HG02885 (cell line): Measurements from ENCODE around the gene CAMK1G.

Experiments
- ATAC-seq: cut with Tn5 transposase; IDR thresholded peaks from one replicate; pipeline ENCODE4 v1.9.1; 2021; ENCODE audit warnings: mild to moderate bottlenecking; ENCODE audit not compliant: unreplicated experiment, poor library complexity

Gene CAMK1G

GRCh38 chr1:209617047-209617673 is 33.6 kb downstream of the CAMK1G start:
- no peak for ATAC-seq

- no peak for ATAC-seq
Measured at GRCh38 chr1:209617755-209618154, 34.2 kb downstream of the CAMK1G start.

GRCh38 chr1:209618291-209618690 is 34.8 kb downstream of the CAMK1G start:
- no peak for ATAC-seq

- no peak for ATAC-seq
Measured at GRCh38 chr1:209618756-209619420, 35.4 kb downstream of the CAMK1G start.

- no peak for ATAC-seq
Measured at GRCh38 chr1:209619696-209620486, 36.4 kb downstream of the CAMK1G start.

- no peak for ATAC-seq
Measured at GRCh38 chr1:209620487-209620884, 37.0 kb downstream of the CAMK1G start.

GRCh38 chr1:209621286-209621685 is 37.8 kb downstream of the CAMK1G start:
- ATAC-seq = no peak

GRCh38 chr1:209621741-209622655 is 38.5 kb downstream of the CAMK1G start:
- no peak for ATAC-seq

- ATAC-seq = no peak
Measured at GRCh38 chr1:209622841-209623829, 39.6 kb downstream of the CAMK1G start.

- ATAC-seq = no peak
Measured at GRCh38 chr1:209624558-209625549, 41.3 kb downstream of the CAMK1G start.

- ATAC-seq = no peak
Measured at GRCh38 chr1:209625791-209626285, 42.3 kb downstream of the CAMK1G start.

GRCh38 chr1:209626346-209627026 is 43.0 kb downstream of the CAMK1G start:
- no peak for ATAC-seq

GRCh38 chr1:209627027-209627731 is 43.7 kb downstream of the CAMK1G start:
- peak; percentile 20 for ATAC-seq

- peak; percentile 89 for ATAC-seq
Measured at GRCh38 chr1:209627732-209628196, 44.2 kb downstream of the CAMK1G start.

GRCh38 chr1:209628618-209629299 is 45.2 kb downstream of the CAMK1G start:
- no peak for ATAC-seq
